ENCODE results near the gene CRAMP1.

DNA sequence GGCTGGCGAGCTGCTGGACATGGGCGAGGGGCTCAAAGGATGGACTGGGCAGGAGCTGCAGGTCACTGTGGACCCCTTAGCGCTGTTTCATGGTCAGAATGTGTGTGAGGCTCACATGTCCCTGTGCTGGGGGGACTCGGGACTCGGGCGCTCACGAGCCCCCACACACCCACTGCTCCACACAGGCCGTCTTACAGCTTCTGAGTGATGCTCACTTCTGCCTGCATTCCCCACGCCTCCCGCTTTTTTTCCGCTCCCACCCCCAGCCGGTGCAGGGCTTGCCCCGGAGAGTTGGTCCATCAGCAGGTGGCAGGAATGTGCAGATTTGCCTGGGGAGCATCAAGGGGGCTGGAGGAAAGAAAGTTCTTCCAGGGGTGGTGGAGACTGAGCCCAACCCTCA lies 45.7 kb downstream of the CRAMP1 start:
- TF ChIP-seq POLR2A (IDR thresholded peaks at IDR 0.05) = no peak
- TF ChIP-seq, protein P1, sequence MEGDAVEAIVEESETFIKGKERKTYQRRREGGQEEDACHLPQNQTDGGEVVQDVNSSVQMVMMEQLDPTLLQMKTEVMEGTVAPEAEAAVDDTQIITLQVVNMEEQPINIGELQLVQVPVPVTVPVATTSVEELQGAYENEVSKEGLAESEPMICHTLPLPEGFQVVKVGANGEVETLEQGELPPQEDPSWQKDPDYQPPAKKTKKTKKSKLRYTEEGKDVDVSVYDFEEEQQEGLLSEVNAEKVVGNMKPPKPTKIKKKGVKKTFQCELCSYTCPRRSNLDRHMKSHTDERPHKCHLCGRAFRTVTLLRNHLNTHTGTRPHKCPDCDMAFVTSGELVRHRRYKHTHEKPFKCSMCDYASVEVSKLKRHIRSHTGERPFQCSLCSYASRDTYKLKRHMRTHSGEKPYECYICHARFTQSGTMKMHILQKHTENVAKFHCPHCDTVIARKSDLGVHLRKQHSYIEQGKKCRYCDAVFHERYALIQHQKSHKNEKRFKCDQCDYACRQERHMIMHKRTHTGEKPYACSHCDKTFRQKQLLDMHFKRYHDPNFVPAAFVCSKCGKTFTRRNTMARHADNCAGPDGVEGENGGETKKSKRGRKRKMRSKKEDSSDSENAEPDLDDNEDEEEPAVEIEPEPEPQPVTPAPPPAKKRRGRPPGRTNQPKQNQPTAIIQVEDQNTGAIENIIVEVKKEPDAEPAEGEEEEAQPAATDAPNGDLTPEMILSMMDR (IDR thresholded peaks at IDR 0.05) = no peak
